HG02678 (cell line): ENCODE measurements around the gene KRTAP2-1.
"Not testable (repeated sequence)": the region's sequence is repeated elsewhere in the genome, so short reads cannot be mapped to it uniquely, and the experiment has no call there.

Experiments
- ATAC-seq: cut with Tn5 transposase; IDR thresholded peaks from one replicate; pipeline ENCODE4 v1.9.1; 2021; ENCODE audit warnings: mild to moderate bottlenecking, moderate library complexity; ENCODE audit not compliant: unreplicated experiment

KRTAP2-1 gene

DNA sequence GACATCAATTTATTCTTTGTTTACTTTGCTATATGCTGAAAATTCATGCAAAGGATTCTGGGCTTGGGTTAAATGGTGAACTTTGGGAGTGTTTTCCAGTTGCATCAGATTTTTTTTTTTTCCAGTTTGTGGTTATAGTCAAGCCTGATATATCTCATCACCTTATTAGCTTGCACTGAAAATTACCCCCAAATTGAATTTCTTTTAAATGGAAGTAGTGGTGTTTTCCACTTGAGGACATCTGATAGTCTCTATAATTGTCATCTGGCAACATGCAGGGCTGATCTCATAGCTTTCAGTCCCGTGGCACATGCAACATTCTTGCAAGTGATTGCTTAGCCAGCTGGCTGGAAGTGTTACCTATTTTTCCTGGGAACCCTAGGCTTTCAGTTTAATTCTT lies 33.5 kb downstream of the KRTAP2-1 start:
- ATAC-seq: no peak

DNA sequence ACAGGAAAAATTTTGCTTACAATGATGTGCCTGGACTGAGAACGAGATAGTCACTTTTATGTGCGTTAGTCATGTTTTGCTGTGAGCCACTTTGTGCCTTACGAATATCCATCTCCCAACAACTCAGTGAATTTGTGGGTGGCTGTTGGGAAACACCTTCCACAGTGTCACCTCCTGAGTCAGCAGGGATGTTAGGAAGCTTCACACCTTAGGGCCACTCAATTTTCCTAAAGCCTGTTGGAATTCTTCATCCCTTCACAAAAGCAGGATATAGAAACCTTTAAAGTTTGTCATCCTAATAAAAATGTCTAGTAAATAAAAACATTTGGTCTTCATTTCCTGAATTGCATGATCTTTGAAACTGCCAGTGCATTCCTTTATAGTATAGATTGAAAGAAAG lies 33.9 kb downstream of the KRTAP2-1 start:
- no peak for ATAC-seq

DNA sequence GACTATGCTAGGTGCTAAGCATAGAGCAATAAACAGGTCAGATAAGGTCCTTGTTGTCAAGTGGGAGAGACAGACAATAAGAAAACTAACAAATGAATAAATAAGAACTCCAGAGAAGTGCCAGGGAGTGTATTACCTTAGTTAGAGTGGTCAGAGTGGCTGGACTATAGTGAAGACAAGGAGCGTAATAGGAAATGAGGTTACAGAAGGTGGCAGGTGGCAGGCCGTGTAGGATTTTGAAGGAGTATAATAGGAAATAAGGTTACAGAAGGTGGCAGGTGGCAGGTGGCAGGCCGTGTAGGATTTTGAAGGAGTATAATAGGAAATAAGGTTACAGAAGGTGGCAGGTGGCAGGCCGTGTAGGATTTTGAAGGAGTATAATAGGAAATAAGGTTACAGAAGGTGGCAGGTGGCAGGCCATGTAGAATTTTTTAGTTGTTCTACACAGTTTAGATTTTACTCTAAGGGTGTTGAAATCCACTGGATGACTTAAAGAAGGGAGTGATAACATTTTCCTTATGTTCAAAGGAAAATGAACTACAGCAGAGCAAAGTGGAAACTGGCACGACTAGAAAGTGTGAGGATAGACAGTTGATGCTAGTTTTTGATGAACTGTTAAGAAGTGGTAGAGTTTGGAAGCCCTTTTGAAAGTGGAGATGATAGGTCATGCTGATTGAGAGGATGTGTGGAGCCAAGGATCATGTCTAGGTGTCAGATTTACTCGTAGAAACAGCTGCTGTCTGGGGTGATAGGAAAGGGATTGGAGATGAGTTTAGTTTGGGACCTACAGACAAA lies 34.6 kb downstream of the KRTAP2-1 start:
- ATAC-seq: no peak

DNA sequence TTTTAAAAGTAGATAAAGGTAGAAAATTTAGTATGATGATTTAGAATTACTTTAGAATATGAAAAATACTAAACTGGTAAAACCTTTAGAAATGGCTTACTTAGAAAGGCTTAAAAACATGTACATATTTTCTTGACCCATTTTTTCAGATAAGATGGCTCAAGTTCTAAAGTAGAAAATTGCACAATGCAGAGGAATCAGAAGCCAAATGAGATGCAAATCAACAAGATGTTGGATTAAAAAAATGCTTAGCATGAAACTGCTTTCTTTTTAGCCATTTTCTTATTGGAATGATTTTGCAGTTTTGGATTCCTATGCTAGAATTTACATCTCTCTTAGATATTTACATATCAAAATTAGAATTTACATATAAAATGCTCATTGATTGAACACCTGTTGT lies 36.7 kb downstream of the KRTAP2-1 start:
- ATAC-seq: no peak

DNA sequence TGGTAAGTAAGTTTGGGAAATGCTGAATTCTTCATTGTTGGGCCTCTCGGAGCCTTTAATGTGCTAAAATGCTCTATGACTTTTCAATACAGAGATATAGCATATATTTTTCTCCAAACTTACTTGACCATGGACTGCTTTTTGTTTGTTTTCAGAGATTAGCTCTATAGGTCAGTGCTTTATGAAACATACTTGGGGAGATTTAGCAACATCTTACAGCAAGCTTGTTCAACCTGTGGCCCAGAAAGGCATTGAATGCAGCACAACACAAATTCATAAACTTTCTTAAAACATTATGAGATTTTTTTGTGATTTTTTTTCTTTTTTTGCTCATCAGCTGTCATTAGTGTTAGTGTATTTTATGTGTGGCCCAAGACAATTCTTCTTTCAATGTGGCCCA lies 37.2 kb downstream of the KRTAP2-1 start:
- ATAC-seq: no peak

DNA sequence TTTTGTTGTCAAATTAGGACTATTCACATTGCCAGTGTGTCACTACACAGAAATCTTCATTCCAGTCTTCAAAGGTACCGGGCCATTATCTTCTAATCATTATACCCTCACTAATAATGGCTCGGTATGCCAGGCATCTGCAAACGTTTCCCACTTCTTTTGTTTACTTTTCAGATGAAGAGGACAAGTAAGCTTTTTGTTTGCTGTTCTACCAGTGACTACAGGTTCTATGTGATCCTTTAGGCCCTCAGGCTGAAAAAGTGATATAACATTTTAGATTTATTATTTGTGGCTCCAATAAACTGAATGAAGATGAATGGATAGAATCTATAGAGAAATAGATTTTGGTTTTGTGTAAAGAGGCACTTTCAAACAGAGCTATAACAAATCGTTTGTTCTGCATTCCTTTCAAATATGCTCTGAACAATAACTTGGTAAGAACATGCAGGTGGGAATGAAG lies 37.8 kb downstream of the KRTAP2-1 start:
- ATAC-seq: no peak

DNA sequence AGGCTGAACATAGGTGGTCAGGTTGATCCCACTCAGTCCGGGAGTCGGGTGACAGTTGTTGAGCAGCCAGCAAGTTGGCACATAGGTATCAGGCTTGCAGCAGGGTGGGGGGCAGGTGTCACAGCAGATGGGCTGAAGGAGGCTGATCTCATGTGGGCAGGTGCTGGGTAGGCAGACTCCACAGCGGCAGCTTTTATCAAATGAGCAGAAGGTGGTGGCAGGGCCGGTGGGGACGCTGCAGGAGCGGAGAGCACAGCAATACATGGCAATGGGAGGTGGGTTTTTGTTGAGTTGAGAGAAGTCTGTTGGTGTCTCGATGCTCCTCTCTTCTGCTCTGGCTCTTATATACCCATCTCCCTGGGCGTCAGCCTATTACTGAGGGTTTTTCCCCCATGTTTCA lies 38.3 kb downstream of the KRTAP2-1 start, which contains the start of gene KRTAP3-1:
KRTAP3-1 (minus strand) TSS at position 318 of the 400 bp plus-strand sequence; CDS start at position 264, 54 bp downstream.
- ATAC-seq: no peak

DNA sequence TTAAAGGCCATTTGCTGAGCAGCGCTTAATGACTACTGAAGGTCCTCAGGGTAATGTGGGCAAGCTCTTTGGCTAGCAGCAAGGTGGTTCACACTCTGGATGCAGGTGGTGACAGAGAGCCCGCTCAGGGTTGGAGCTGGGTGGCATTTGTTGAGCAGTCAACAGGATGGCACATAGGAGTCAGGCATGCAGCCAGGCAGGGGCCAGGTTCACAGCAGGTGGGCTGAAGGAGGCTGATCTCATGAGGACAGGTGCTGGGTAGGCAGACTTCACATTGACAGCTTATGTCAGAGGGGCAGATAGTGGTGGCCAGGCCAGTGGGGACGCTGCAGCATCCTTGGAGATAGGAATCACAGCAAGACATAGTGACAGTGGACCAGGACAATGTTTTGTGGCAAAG lies 42.7 kb downstream of the KRTAP2-1 start:
- ATAC-seq: no peak

DNA sequence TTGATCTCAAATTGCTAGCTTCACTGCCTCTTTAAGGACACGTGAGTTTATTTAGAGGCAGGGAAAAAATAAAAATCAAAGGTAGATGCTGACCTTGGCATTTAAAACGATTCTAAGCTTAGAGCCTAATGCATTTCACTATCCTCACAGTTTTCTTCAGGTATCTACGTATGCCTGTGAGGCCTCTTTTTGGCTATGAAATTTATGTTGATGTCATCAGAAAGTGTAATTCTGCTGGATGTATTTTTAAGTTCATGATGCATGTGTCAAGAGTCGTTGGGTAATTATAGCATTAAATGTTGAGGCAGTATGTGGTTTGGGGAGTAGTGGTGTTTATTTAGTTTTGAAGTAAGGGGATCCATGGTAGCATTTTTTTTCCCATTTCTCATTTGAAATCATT lies 43.2 kb downstream of the KRTAP2-1 start:
- ATAC-seq: no peak

DNA sequence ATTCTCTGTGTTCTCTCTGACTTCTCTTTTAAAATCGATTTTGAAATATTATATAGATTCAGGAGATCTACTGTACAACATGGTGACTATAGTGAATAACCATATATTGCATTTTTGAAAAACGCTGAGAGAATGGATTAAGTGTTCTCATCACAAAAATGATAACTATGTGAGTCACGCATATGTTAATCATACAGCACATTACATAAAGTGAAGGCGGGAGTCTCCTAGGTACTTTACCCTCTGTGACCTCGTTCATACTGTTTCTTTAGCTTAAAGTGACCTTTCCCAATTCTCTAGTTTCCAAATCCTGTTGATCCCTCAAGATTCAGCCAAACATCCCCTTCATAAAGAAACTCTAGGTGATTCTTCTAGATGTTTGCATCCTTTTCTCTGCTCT lies 44.3 kb downstream of the KRTAP2-1 start:
- ATAC-seq: no peak

DNA sequence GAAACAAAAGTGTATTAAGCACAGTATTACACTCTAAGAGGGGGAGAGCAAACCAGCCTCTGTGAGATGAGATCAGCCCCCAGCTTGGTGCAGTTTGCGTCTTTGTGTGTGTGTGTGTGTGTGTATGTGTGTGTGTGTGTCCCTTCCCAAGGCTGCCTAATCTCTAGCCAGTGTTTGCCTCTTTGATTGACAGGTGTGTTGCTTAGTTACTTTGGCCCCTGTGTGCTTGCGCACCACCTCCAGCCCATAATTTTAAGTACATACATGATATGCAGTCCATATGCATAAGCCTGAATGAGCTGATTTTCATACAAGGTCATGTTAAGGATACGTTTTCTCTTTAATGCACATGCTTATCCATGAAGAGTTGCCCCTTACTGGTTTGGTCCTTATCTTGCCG lies 45.3 kb downstream of the KRTAP2-1 start:
- no peak for ATAC-seq

DNA sequence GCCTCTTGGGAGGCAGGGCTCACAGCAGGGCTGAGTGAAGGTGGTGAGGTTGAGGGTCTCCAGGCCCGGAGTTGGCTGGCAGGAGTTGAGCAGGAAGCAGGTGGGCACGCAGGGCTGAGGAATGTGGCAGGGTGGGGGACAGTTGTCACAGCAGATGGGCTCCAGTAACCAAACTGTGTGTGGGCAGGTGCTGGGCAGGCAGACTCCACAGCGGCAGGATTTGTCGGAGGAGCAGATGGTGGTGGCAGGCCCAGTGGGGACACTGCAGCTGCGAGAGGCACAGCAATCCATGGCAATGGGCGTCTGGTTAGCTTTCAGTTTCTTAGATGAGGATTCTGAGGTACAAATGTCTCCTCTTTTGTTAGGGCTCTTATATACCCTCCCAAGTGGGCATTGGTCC lies 47.6 kb downstream of the KRTAP2-1 start, which contains the start of gene KRTAP3-2:
KRTAP3-2 (minus strand) TSS at position 344 of the 400 bp plus-strand sequence; CDS start at position 291, 53 bp downstream.
- ATAC-seq: not testable (repeated sequence)

DNA sequence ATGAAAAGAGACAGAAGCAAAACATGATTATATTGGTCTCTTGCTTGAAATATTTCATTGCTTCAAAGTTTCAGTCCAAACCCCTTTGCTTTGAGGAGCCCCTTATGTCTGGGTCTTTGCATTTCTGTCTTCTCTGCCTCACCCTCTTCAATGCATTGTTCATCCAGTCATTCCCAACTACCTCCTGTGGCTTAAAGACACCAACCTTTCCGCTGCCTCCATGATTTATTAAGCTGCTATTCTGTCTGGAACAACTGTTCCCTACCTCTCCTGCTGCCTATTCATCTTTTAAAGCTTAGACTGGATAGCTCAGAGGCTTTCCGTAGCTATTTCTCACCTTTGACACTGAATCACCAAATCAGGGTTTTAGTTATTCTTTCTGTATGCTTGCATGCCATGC lies 49.8 kb downstream of the KRTAP2-1 start:
- ATAC-seq: no peak

DNA sequence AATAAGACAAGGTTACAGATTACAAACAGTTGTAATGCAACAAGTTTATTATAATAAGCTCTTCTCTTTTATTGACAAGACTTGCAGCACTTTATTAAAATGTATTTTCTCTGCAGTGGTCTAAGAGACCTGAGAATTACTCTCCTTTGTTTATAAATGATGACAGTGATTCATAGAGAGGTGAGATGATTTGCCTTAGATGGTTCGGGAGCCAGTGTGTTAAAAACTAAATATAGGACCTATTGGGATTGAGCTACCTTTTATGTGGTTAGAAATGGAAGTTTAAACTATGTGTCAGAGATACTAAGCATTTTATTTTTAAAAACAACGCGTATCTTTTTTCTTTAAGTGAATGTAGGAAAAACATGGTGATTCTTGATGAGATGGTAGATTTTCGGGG lies 50.3 kb downstream of the KRTAP2-1 start:
- no peak for ATAC-seq
